ENCODE results near the gene LSM12.

GRCh38 chr17:44005527-44006271 lies 60.8 kb downstream of the LSM12 start:
- peak in 3 of 6 experiments; percentile 15 to 47 (median 37) for TF ChIP-seq CTCF (IDR thresholded peaks at IDR 0.05)
- peak; percentile 30 to 62 for TF ChIP-seq POLR2A (IDR thresholded peaks at IDR 0.05)

Data from thyroid gland (tissue), 4 donors.